NT2/D1 (cell line): ENCODE results near the gene CBX1.

Experiments used
- SUZ12 ChIP-seq: IDR thresholded peaks from 2 replicates; pipeline ENCODE4 v1.6.1; 2011; ENCODE audit not compliant: insufficient read length, insufficient read depth; ENCODE audit errors: extremely low read depth
- YY1 ChIP-seq: IDR thresholded peaks from 2 replicates; pipeline ENCODE4 v1.6.1; 2011; ENCODE audit not compliant: insufficient read length, insufficient read depth
- ZNF274 ChIP-seq: IDR thresholded peaks from 2 replicates; pipeline ENCODE4 v1.6.1; 2011; ENCODE audit warnings: mild to moderate bottlenecking, low read depth, low read length

DNA sequence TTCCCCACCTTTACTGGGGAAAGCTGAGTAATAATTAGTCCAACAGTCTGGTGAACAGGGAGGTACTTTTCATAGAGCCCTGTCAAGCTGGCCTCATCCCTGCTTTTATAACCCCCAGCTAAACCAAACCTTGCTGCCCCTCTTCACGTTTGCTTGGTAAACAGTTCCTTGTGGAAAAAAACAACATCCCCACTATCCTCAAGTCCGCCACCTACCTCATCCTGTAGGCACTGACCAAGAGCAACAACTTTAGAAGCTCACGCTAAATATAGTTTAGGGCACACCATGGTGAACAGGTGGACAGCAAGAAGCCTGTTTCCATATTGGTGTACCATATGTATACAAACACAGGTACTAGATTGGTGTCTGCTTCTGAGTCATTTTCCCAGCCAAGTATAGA is 36.6 kb downstream of the CBX1 start:
- TF ChIP-seq ZNF274: no peak
- no peak for TF ChIP-seq YY1
- TF ChIP-seq SUZ12: no peak
